Sigmoid colon (tissue), 4 donors: ENCODE data around the gene CAMTA1.

Source experiments
- CTCF ChIP-seq, 4 experiments: fragments of 450-650 bp in 3 of 4; fragments of 200-600 bp in 1 of 4; IDR thresholded peaks; one replicate each; pipeline ENCODE4 v1.5.1; 2016 to 2019; ENCODE audit warnings: antibody characterized with exemption in 4 of 4, mild to moderate bottlenecking in 3 of 4, moderate library complexity in 2 of 4
- POLR2AphosphoS5 ChIP-seq, 4 donors: sonication (generic); formaldehyde crosslinking; IDR thresholded peaks; one replicate each; pipeline ENCODE4 v1.6.1; 2017; ENCODE audit warnings: antibody characterized with exemption in 4 of 4

- TF ChIP-seq POLR2AphosphoS5 (IDR thresholded peaks at IDR 0.05) (no peak), CTCF (IDR thresholded peaks at IDR 0.05) (no peak)
Measured at GRCh38 chr1:7263021-7263960, 478.0 kb downstream of the CAMTA1 start.
